ENCODE results near the gene MPZL3.

DNA sequence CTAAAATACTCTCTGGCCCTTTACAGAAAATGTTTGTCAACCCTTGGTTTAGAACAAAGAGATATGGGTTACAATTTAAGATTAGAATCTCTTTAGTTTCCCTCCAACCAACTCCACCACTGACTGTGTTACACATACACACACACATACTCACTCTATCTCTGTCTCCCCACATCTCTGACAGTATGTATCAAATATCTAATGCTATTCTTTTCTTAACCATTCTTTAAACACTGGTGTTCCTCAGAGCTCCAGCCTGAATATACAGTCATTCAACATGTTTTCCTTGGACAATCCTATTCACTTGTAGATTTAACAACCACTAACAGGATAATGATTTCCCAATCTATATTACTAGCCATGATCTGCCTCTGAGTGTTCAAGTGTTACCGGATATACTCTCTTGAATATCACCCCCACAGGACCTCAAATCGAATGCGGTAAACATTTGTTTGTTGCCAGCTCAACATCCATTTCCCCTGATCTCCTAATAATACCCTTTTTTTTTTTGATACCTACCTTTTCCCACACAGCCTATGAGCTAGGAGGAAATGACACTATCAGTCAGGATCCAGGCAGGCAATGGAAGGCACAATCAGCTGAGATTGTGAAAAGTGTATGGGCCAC lies 6.1 kb downstream of the MPZL3 start:
- TF ChIP-seq, protein P1, sequence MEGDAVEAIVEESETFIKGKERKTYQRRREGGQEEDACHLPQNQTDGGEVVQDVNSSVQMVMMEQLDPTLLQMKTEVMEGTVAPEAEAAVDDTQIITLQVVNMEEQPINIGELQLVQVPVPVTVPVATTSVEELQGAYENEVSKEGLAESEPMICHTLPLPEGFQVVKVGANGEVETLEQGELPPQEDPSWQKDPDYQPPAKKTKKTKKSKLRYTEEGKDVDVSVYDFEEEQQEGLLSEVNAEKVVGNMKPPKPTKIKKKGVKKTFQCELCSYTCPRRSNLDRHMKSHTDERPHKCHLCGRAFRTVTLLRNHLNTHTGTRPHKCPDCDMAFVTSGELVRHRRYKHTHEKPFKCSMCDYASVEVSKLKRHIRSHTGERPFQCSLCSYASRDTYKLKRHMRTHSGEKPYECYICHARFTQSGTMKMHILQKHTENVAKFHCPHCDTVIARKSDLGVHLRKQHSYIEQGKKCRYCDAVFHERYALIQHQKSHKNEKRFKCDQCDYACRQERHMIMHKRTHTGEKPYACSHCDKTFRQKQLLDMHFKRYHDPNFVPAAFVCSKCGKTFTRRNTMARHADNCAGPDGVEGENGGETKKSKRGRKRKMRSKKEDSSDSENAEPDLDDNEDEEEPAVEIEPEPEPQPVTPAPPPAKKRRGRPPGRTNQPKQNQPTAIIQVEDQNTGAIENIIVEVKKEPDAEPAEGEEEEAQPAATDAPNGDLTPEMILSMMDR (IDR thresholded peaks at IDR 0.05): no peak
- TF ChIP-seq EP300 (IDR thresholded peaks at IDR 0.05) (peak in 1 of 4 donors; percentile 47), POLR2AphosphoS5 (IDR thresholded peaks at IDR 0.05) (no peak)

Measured in upper lobe of left lung (tissue), 4 donors.